KMS-11 (cell line): Measurements from ENCODE around the gene RXRA.

Source experiments
- H2AFZ ChIP-seq: fragments of 200-600 bp; sonication (generic); 2 replicates; pipeline ENCODE4 v1.6.1; 2016; ENCODE audit warnings: antibody characterized with exemption, mixed run types, low read depth
- H3K27ac ChIP-seq: fragments of 200-600 bp; sonication (generic); 2 replicates; pipeline ENCODE4 v1.6.1; 2016; ENCODE audit warnings: mild to moderate bottlenecking, mixed run types
- H3K27me3 ChIP-seq: fragments of 200-600 bp; sonication (generic); 2 replicates; pipeline ENCODE4 v1.6.1; 2017; ENCODE audit warnings: mild to moderate bottlenecking, low read depth, mixed run types, moderate library complexity; ENCODE audit not compliant: insufficient read depth
- H3K36me3 ChIP-seq: fragments of 200-600 bp; sonication (generic); 2 replicates; pipeline ENCODE4 v1.6.1; 2017; ENCODE audit warnings: mild to moderate bottlenecking, mixed run types; ENCODE audit not compliant: insufficient read depth
- H3K4me1 ChIP-seq: fragments of 200-600 bp; sonication (generic); 2 replicates; pipeline ENCODE4 v1.6.1; 2016; ENCODE audit warnings: mild to moderate bottlenecking, low read depth, mixed run types; ENCODE audit not compliant: poor library complexity, severe bottlenecking
- H3K4me2 ChIP-seq: fragments of 200-600 bp; sonication (generic); 2 replicates; pipeline ENCODE4 v1.7.0; 2016; ENCODE audit warnings: mild to moderate bottlenecking, mixed run types
- H3K4me3 ChIP-seq: fragments of 200-600 bp; sonication (generic); IDR thresholded peaks from 2 replicates; pipeline ENCODE4 v1.6.1; 2017; ENCODE audit warnings: low read depth, low read length, mixed read lengths; ENCODE audit not compliant: insufficient read depth
- H3K79me2 ChIP-seq: fragments of 200-600 bp; sonication (generic); 2 replicates; pipeline ENCODE4 v1.6.1; 2016; ENCODE audit warnings: low read depth, mixed run types; ENCODE audit not compliant: insufficient read depth
- H3K9ac ChIP-seq: fragments of 200-600 bp; sonication (generic); 2 replicates; pipeline ENCODE4 v1.6.1; 2016; ENCODE audit warnings: mild to moderate bottlenecking, mixed run types
- H4K20me1 ChIP-seq: fragments of 200-600 bp; sonication (generic); 2 replicates; pipeline ENCODE4 v1.6.1; 2016; ENCODE audit warnings: mild to moderate bottlenecking, mixed run types; ENCODE audit not compliant: insufficient read depth
- TF ChIP-seq, protein P1 (sequence below): fragments of 200-600 bp; sonication (generic); conservative IDR thresholded peaks from 2 replicates; pipeline ENCODE4 v1.6.1; 2017; ENCODE audit warnings: low read depth, mild to moderate bottlenecking, antibody characterized with exemption, low read length, moderate library complexity, mixed read lengths

RXRA gene

DNA sequence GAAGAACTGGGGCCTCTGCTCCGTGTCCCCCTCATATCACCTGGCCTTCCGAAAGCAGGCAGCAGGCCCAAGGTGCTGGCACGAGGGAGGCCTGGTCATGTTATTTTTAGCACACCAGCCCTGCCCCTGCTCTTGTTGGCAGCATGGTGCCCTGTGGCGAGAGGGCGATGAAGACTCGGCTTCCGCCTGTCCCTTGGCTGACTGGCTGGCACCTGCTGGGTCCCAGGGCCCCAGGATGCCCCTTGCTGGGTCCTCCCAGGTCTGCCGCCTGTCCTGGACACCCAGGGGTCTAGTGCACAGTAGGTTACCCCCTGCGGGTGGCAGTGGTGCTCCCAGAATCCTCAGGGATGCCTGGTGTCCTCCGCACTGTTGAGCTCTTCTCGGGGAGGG lies 77.0 kb downstream of the RXRA start:
- H3K4me2 ChIP-seq: peak overlapping the region; percentile 89

DNA sequence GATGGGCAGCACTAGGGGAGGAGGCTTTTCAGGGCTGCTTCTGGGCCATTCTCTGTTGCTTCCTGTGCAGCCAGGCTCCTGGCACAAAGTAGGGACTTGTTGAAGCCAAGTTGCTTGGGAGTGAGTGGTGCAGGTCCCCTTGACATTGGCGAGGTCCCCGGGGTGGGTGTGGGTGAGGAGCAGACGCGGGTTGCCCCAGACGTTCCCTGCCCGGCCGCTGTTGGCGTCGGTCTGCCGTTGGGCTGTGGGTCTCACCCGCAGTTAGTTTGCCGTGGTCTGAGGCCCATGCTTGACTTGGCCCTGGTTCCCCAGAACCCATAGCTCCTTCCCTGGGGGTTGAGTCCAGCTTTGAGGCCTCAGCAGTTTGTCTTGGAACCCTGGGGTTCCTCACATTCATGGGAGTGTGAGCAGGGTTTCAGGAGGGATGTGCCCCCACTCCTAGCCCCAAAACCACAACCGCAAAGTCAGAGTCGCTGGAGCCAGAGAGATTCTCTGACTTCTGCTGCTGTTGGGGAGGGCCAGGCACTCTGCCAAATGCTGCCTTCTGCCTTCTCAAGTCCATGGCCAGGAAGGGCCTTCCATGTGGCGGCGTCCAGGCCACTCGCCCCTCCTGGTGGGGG lies 77.5 kb downstream of the RXRA start:
- peak overlapping the region; percentile 89 for H3K4me2 ChIP-seq

More for the DNA sequence above, 77.0 kb downstream of the RXRA start:
- Histone ChIP-seq H2AFZ (0 out of 2 replicates have a peak overlapping the region, but pooled peaks have one; percentile 27), H3K27ac (peak overlapping the region; percentile 87), H3K79me2 (peaks cover 18% of the 10 kb centered on the region), H3K36me3 (no peaks in the 10 kb centered on the region), H3K4me1 (peaks cover 69% of the 10 kb centered on the region), H3K4me3 (no peak overlapping the region), H3K9ac (peak overlapping the region; percentile 56), H3K27me3 (no peaks in the 10 kb centered on the region), H4K20me1 (no peaks in the 10 kb centered on the region)
- TF ChIP-seq, protein P1, sequence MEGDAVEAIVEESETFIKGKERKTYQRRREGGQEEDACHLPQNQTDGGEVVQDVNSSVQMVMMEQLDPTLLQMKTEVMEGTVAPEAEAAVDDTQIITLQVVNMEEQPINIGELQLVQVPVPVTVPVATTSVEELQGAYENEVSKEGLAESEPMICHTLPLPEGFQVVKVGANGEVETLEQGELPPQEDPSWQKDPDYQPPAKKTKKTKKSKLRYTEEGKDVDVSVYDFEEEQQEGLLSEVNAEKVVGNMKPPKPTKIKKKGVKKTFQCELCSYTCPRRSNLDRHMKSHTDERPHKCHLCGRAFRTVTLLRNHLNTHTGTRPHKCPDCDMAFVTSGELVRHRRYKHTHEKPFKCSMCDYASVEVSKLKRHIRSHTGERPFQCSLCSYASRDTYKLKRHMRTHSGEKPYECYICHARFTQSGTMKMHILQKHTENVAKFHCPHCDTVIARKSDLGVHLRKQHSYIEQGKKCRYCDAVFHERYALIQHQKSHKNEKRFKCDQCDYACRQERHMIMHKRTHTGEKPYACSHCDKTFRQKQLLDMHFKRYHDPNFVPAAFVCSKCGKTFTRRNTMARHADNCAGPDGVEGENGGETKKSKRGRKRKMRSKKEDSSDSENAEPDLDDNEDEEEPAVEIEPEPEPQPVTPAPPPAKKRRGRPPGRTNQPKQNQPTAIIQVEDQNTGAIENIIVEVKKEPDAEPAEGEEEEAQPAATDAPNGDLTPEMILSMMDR: no peak

DNA sequence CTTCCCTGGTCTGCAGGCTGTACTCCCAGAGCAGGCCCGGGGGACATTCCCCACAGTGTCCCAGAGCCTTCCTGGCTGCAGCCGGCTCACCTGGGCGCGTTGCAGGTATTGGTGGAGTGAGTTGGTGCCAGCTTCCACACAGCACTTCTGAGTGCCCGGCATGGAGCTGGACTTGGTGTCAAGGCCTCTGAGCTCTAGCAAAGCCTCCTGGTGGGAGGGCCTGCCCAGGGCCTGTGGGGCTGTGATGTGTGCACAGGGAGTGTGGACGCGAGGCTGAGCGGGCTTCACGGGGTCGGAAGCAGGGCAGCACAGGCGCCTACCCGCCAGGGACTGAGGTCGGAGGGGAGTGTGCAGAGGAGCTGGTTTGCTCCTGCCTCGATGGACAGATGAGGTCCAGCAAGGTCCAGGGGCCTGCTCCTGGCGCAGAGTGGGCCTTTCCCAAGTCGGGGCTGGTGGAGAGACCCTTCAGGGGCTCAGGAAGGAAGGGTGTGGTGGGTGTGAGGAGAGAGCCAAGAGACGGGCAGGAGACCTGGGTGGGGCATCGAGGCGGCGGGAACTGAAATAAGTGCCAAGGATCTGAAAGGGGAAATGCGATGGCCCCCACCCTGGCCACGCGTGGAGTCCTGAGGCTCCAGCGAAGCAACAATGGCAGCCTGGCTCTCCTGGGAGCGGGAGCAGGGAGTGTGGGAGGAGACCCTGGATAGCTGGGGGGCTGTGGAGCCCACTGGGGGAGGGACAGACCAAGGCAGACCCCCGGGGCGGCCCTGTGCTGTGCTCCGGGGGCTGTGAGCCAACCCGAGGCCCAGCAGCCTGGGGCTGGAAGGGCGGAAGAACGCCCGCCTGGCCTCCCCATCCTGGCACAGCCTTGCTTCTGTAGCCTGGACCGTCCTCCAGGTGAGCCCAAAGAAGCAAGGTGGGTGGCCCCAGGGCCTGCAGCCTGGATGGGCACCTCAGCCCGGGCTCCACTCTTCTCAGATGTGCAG lies 78.4 kb downstream of the RXRA start:
- H2AFZ ChIP-seq: no peak overlapping the region
- H4K20me1 ChIP-seq: no peaks in the 10 kb centered on the region

More for the DNA sequence above, 77.5 kb downstream of the RXRA start:
- H3K27me3 ChIP-seq: no peaks in the 10 kb centered on the region
- H3K79me2 ChIP-seq: peaks cover 18% of the 10 kb centered on the region
- no peaks in the 10 kb centered on the region for H3K36me3 ChIP-seq
- no peak overlapping the region for H3K4me3 ChIP-seq
- 0 out of 2 replicates have a peak overlapping the region, but pooled peaks have one; percentile 27 for H2AFZ ChIP-seq
- H3K27ac ChIP-seq: peak overlapping the region; percentile 87
- H3K4me1 ChIP-seq: peaks cover 69% of the 10 kb centered on the region
- H4K20me1 ChIP-seq: no peaks in the 10 kb centered on the region
- peak overlapping the region; percentile 56 for H3K9ac ChIP-seq
- TF ChIP-seq, protein P1: no peak

DNA sequence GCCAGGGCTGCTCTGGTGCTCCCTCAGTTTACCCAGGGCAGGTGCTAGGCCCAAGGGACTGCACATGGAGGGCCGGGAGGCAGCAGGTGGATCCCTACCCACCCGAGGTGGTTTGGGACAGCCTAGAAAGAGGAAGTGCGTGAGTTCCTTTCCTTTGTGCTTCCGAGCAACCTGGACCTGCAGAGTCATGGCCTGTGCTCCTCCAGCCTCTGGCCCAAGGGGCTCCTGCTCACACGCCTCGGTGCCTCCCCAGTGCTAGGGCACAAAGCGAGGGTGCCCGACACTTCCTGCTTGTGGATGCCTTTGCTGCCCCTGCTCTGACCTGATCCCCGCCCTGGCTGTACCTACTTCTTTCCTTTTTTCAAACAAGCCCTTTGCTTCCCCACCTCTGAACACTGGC lies 79.3 kb downstream of the RXRA start:
- Histone ChIP-seq H3K4me1 (peaks cover 69% of the 10 kb centered on the region), H4K20me1 (no peaks in the 10 kb centered on the region), H3K27ac (peak overlapping the region; percentile 43; the same call in 1 of the 2 replicates), H3K36me3 (no peaks in the 10 kb centered on the region), H3K9ac (peak overlapping the region; percentile 87; the same call in 1 of the 2 replicates), H3K27me3 (no peaks in the 10 kb centered on the region), H3K79me2 (peaks cover 8% of the 10 kb centered on the region; the same call in 1 of the 2 replicates), H3K4me2 (no peak overlapping the region; the same call in 1 of the 2 replicates), H2AFZ (no peak overlapping the region), H3K4me3 (no peak overlapping the region)
- TF ChIP-seq, protein P1: no peak

More for the DNA sequence above, 78.4 kb downstream of the RXRA start:
- H3K9ac ChIP-seq: peak overlapping the region; percentile 56; the same call in 1 of the 2 replicates
- H3K27ac ChIP-seq: peak overlapping the region; percentile 87
- peak overlapping the region; percentile 89 for H3K4me2 ChIP-seq
- H3K79me2 ChIP-seq: peaks cover 9% of the 10 kb centered on the region
- H3K4me1 ChIP-seq: peaks cover 69% of the 10 kb centered on the region
- no peaks in the 10 kb centered on the region for H3K36me3 ChIP-seq
- no peaks in the 10 kb centered on the region for H3K27me3 ChIP-seq
- TF ChIP-seq, protein P1: no peak
- H3K4me3 ChIP-seq: no peak overlapping the region
